Bronchial epithelial cell (primary cell): ENCODE data around the gene DNAH14. TPM values are rescaled to one million over a fixed set of nuclear protein-coding genes. Genes with fewer than 3 reads are reported as not detected.

Experiments used
- DNase-seq: peaks from one replicate; pipeline ENCODE4 v3.0.0-alpha.2; 2010; ENCODE audit warnings: low read depth
- FAIRE-seq: peaks from 2 replicates; lab custom pipeline; 2011; peaks lifted over from hg19 to GRCh38; lab: Jason Lieb, UNC
- H3K27me3 ChIP-seq: 2 replicates; pipeline ENCODE4 v1.5.1; 2011; ENCODE audit warnings: low read length; ENCODE audit not compliant: control insufficient read depth, insufficient read depth
- H3K36me3 ChIP-seq: 2 replicates; pipeline ENCODE4 v1.5.1; 2011; ENCODE audit warnings: low read length; ENCODE audit not compliant: control insufficient read depth, insufficient read depth
- H3K4me3 ChIP-seq: 2 replicates; pipeline ENCODE4 v1.5.1; 2011; ENCODE audit warnings: mild to moderate bottlenecking, low read depth, low read length, control low read depth
- total RNA-seq: library from RNA; depleted of rRNA; stranded (reverse); fragments of >200 nt; gene quantifications from 2 replicates; pipeline ENCODE4 v1.2.1, GENCODE V29; 2014
- TF ChIP-seq, protein P1 (sequence below): IDR thresholded peaks from 2 replicates; pipeline ENCODE4 v1.5.1; 2011; ENCODE audit warnings: mild to moderate bottlenecking, moderate library complexity, low read length, control low read depth, inconsistent platforms; ENCODE audit not compliant: insufficient read depth, severe bottlenecking

DNAH14 gene
- total RNA-seq, 1 donor from 2014 or later = 10.5 TPM

DNA sequence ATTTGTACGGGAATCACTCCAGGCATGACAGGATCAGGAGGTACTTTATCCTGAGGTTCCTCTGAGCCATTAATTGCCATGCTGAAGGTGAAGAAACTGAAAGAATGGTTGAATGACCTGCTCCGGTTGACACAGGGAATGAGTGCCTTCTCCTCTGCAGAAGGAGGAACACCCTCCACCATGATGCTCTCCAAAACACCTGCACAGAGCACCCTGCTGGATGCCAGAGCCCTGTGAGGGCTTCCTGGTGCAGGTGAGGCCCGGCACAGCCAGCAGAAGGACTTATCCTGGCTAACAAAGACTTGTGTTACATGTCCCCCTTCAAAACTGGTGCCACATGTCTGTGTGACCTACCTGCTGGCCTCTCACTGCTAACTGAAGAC is 512.6 kb downstream of the DNAH14 start:
- DNase-seq (no peak), FAIRE-seq (no peak)
- TF ChIP-seq, protein P1, sequence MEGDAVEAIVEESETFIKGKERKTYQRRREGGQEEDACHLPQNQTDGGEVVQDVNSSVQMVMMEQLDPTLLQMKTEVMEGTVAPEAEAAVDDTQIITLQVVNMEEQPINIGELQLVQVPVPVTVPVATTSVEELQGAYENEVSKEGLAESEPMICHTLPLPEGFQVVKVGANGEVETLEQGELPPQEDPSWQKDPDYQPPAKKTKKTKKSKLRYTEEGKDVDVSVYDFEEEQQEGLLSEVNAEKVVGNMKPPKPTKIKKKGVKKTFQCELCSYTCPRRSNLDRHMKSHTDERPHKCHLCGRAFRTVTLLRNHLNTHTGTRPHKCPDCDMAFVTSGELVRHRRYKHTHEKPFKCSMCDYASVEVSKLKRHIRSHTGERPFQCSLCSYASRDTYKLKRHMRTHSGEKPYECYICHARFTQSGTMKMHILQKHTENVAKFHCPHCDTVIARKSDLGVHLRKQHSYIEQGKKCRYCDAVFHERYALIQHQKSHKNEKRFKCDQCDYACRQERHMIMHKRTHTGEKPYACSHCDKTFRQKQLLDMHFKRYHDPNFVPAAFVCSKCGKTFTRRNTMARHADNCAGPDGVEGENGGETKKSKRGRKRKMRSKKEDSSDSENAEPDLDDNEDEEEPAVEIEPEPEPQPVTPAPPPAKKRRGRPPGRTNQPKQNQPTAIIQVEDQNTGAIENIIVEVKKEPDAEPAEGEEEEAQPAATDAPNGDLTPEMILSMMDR = no peak
- H3K36me3 ChIP-seq = no peaks in the 10 kb centered on the region
- no peaks in the 10 kb centered on the region for H3K27me3 ChIP-seq
- no peak overlapping the region for H3K4me3 ChIP-seq

DNA sequence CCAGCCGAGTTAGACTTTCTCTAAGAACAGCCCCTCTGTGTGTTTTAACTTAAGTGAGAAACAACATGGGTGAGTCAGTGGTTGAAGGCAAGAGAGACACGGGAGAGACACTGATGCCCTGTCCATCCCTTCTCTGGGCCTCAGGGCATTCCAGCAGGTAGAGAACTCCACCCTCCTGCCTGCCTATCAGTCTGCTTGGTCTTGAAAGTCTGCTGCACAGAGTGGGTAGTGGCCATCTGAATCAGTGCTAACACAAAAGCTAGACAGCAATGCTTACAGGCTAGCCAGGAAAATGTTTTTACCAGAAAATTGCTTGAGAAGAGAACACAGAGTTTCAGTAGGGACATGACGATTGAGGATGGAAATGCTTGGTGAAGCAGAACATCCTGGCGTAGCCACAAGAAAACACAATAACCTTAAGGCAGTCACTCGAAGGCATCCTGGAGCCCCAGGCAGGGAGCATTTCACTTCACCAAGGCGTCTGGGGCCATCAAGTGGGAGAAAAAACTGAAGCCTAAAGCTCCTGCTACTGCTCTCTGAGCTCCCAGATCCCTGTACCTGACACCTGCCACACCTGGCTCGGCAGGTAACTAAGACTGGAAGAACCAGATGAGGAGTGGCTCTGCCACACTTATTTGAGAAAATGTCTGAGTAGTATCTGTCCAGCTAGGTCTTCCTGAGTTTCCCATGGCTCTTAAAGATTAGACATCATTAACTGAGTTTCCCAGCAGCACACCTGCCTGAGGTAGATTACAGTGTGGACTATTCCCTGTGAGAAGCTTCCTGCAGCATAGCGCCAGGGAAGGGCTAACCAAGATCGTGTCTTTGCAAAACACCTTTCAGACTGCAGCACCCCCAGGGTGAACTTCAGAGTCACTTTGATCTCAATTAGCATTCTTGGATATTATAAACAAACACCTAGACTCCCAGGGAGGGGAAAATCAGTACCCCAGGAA is 516.4 kb downstream of the DNAH14 start:
- H3K27me3 ChIP-seq = peaks cover 5% of the 10 kb centered on the region
- FAIRE-seq (no peak), DNase-seq (no peak)
- TF ChIP-seq, protein P1 = no peak
- no peak overlapping the region for H3K4me3 ChIP-seq
- H3K36me3 ChIP-seq = no peaks in the 10 kb centered on the region

DNA sequence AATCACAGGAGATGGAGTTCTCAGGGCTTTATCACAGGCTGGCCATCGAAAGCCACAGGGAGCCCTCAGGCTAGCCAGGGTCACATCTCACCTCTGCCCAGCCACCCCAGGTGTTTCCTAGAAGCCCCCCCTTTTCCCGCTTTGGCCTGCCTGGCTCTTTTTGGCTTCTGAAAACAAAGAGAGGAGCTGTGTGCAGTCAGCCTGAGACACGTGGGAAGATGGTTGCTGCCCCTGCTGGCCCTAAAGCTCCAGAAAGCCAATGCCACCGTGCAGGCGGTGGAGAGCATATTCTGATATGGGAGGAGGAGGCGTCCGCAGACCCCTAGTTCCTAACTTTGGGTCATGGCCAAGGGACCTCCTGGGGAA is 517.1 kb downstream of the DNAH14 start:
- DNase-seq = no peak
- no peak overlapping the region for H3K4me3 ChIP-seq

DNA sequence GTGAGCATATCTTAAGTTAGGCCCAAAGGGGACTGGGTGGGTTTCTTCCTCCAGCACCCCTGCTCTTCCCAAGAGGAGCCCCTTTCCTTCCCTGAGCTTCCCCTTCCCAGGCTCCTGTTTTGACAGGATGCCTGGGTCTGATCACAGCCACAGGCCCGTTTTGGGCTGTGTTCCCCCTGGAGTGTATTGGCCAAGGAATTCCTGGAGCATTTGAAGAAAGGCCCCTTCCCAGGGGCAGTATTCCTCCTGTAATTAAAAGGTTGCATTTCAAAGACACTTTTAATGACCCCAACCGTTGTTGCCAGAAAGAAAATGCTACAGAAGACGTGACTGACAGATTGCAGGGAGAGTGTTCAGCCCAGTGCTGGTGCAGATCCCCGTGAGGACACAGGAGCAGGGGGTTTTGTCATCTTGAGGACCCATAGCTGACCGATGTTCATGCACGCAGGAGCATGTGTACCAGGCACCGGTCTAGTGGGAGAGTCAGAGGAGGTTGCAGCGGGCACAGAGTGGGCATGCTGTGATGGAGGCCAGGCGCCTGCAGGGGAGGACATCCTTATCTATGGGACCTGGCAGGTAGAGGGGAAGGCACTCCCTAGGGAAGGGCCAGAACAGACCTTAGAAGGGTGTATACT is 517.6 kb downstream of the DNAH14 start:
- H3K4me3 ChIP-seq = no peak overlapping the region
- no peak for FAIRE-seq
- H3K27me3 ChIP-seq = peaks cover 5% of the 10 kb centered on the region
- DNase-seq = no peak
- no peaks in the 10 kb centered on the region for H3K36me3 ChIP-seq
- TF ChIP-seq, protein P1 = no peak

More for the DNA sequence above, 517.1 kb downstream of the DNAH14 start:
- TF ChIP-seq, protein P1 = no peak
- FAIRE-seq = no peak
- Histone ChIP-seq H3K36me3 (no peaks in the 10 kb centered on the region), H3K27me3 (peaks cover 5% of the 10 kb centered on the region)

DNA sequence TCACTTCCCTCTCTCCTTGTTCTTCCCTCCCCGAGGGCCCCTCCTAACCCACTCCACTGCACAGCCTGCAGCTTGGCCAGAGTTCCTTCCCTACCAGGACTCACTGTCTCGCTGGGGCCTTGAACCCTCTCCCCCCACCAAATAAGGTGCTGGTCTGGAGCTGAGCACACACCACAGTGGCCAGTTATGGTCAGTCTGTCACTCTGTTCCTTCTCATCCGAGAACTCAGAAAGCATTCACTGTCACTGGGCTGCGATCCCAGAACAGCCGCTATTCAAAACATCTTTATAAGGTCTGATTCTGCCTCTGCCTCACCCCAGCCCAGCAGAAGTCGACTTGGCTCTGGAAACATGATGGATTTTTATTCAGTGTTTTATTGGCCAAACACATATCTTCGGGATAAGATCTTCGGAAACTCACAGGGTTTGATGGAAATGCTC is 518.2 kb downstream of the DNAH14 start:
- FAIRE-seq (no peak), DNase-seq (no peak)
- Histone ChIP-seq H3K4me3 (no peak overlapping the region), H3K27me3 (peaks cover 5% of the 10 kb centered on the region), H3K36me3 (no peaks in the 10 kb centered on the region)
- TF ChIP-seq, protein P1 = no peak
